PC-3 (cell line): ENCODE data around the gene SLC41A2. TPM values are rescaled to one million over a fixed set of nuclear protein-coding genes. Genes with fewer than 3 reads are reported as not detected.

ENCODE experiments used
- ATAC-seq: fragments of 200-7000 bp; cut with Tn5 transposase; 2 replicates; pipeline ENCODE4 v1.9.1; 2020; ENCODE audit warnings: mild to moderate bottlenecking, moderate library complexity
- BruUV-seq: library from RNA; stranded (reverse); fragments of 400-500 nt; replicated peaks from 2 replicates; lab custom pipeline; 2021; lab: Mats Ljungman, UMichigan
- CTCF ChIA-PET: fragments of 300-600 bp; sonication (Branson Sonifier 250); formaldehyde crosslinking; loops from one replicate; lab custom pipeline; 2022; ENCODE audit warnings: antibody characterized with exemption; lab: Charles Lee
- POLR2A ChIA-PET: fragments of 300-600 bp; sonication (Branson Sonifier 250); formaldehyde crosslinking; loops from one replicate; lab custom pipeline; 2022; ENCODE audit warnings: antibody characterized with exemption; ENCODE audit not compliant: unreplicated experiment; lab: Charles Lee
- DNase-seq: peaks from one replicate; pipeline ENCODE4 v3.0.0-alpha.2; 2015
- H2AFZ ChIP-seq: fragments of 300-600 bp; sonication (generic); 2 replicates; pipeline ENCODE4 v1.6.0; 2016; ENCODE audit warnings: antibody characterized with exemption, low read length
- H3F3A ChIP-seq: fragments of 300-600 bp; sonication (generic); one replicate; pipeline ENCODE4 v1.6.0; 2017; ENCODE audit warnings: antibody characterized with exemption, low read length, control low read depth, mild to moderate bottlenecking; ENCODE audit not compliant: unreplicated experiment
- H3K27ac ChIP-seq: fragments of 300-600 bp; sonication (generic); 2 replicates; pipeline ENCODE4 v1.5.1; 2016; ENCODE audit warnings: mild to moderate bottlenecking, low read length
- H3K27me3 ChIP-seq: fragments of 300-600 bp; sonication (generic); 2 replicates; pipeline ENCODE4 v1.6.1; 2016; ENCODE audit warnings: low read length, mixed read lengths
- H3K36me3 ChIP-seq: fragments of 300-600 bp; sonication (generic); 2 replicates; pipeline ENCODE4 v1.6.1; 2016; ENCODE audit warnings: low read depth, mixed run types, low read length, mixed read lengths
- H3K4me1 ChIP-seq: fragments of 300-600 bp; sonication (generic); 2 replicates; pipeline ENCODE4 v1.5.1; 2016; ENCODE audit warnings: low read length; ENCODE audit not compliant: insufficient read depth
- H3K4me2 ChIP-seq: fragments of 300-600 bp; sonication (generic); 2 replicates; pipeline ENCODE4 v1.6.0; 2016; ENCODE audit warnings: low read length
- H3K4me3 ChIP-seq: fragments of 300-600 bp; sonication (generic); 2 replicates; pipeline ENCODE4 v1.5.1; 2016; ENCODE audit warnings: mild to moderate bottlenecking, low read length, mixed read lengths
- H3K79me2 ChIP-seq: fragments of 300-600 bp; sonication (generic); 2 replicates; pipeline ENCODE4 v1.6.1; 2017; ENCODE audit warnings: low read length, mixed read lengths
- H3K9ac ChIP-seq: fragments of 300-600 bp; sonication (generic); 2 replicates; pipeline ENCODE4 v1.6.0; 2016; ENCODE audit warnings: mild to moderate bottlenecking, low read length
- H3K9me2 ChIP-seq: fragments of 300-600 bp; sonication (generic); replicated peaks from 2 replicates; pipeline ENCODE4 v1.6.1; 2016; ENCODE audit warnings: mixed run types, low read length, mixed read lengths
- H3K9me3 ChIP-seq: fragments of 300-600 bp; sonication (generic); 2 replicates; pipeline ENCODE4 v1.6.1; 2016; ENCODE audit warnings: low read length, mixed read lengths
- H4K20me1 ChIP-seq: fragments of 300-600 bp; sonication (generic); 2 replicates; pipeline ENCODE4 v1.6.1; 2016; ENCODE audit warnings: low read length, mixed read lengths
- CTCF ChIP-seq: fragments of 300-600 bp; sonication (generic); conservative IDR thresholded peaks from 2 replicates; pipeline ENCODE4 v1.5.1; 2017; ENCODE audit warnings: antibody characterized with exemption, low read depth, mild to moderate bottlenecking, low read length
- EZH2 ChIP-seq: fragments of 300-600 bp; sonication (generic); IDR thresholded peaks from one replicate; pipeline ENCODE4 v1.6.1; 2017; ENCODE audit warnings: antibody characterized with exemption, mild to moderate bottlenecking, low read length; ENCODE audit not compliant: unreplicated experiment
- EZH2phosphoT487 ChIP-seq: fragments of 300-600 bp; sonication (generic); IDR thresholded peaks from 2 replicates; pipeline ENCODE4 v1.6.1; 2018; ENCODE audit warnings: mild to moderate bottlenecking, antibody characterized with exemption, low read length, borderline replicate concordance
- intact Hi-C: fragments of 100-400 bp; cut with micrococcal nuclease; formaldehyde crosslinking; loops from 2 replicates; pipeline ENCODE4 v1.9.0; 2023
- total RNA-seq: library from RNA; depleted of rRNA; stranded (reverse); fragments of >200 nt; gene quantifications from 2 replicates; pipeline ENCODE4 v1.2.3, GENCODE V29; 2014

SLC41A2 gene
- total RNA-seq, 1 experiment from 2014 or later = 16.3 TPM

DNA sequence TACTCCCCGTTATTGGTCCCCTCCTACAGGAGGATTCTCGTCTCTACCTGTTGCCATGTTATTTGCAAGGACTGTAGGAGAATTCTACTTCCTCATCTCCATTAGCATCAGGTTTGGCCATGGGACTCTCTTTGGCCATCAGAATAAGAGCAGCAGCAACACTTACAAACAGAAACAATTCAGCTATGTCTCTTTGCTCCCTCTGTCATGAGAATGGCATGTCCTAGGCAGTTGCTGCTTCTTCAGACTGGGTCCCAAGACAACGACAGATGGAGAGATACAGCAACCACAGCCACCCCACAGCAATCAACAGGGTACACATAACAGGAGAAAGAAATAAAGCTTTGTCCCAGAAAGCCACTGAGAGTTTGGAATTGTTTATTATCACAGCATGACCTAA lies 19.7 kb downstream of the SLC41A2 start:
- DNase-seq (no peak), ATAC-seq (peak; percentile 11; the same call in 1 of the 2 replicates)
- H3K4me3 ChIP-seq = no peak overlapping the region
- intact Hi-C loops = no loop called here
- no peaks in the 10 kb centered on the region for H3K36me3 ChIP-seq
- no peaks in the 10 kb centered on the region for H3K79me2 ChIP-seq
- H3K9me3 ChIP-seq = no peaks in the 10 kb centered on the region
- POLR2A ChIA-PET = no interaction called here
- H3K27me3 ChIP-seq = no peaks in the 10 kb centered on the region
- H3K4me1 ChIP-seq = peaks cover 8% of the 10 kb centered on the region; the same call in 1 of the 2 replicates
- H3K4me2 ChIP-seq = no peak overlapping the region
- no peak overlapping the region for H2AFZ ChIP-seq
- no peaks in the 10 kb centered on the region for H3F3A ChIP-seq
- no peaks in the 10 kb centered on the region for H4K20me1 ChIP-seq
- no peak overlapping the region for H3K9ac ChIP-seq
- H3K27ac ChIP-seq = no peak overlapping the region
- CTCF ChIA-PET = no interaction called here
- no TSS peak for BruUV-seq
- no peak for TF ChIP-seq EZH2phosphoT487
- TF ChIP-seq EZH2 = no peak
- TF ChIP-seq CTCF = no peak
- 0 out of 2 replicates have a peak, but pooled peaks cover 4% of the 10 kb centered on the region for H3K9me2 ChIP-seq

DNA sequence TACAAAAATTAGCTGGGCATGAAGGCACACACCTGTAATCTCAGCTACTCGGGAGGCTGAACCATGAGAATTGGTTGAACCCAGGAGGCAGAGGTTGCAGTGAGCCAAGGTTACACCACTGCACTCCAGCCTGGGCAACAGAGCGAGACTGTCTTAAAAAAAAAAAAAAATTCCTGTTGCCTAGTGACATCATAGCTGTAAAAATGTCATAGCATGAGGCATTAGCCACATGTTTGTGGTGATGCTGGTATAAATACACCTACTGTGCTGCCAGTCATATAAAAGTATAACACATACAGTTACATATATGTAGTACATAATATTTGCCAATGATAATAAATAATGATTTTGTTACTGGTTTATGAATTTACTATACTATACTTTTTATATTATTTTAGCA lies 22.2 kb downstream of the SLC41A2 start:
- Histone ChIP-seq H3K9ac (no peak overlapping the region), H3K27me3 (no peaks in the 10 kb centered on the region), H3K9me2 (0 out of 2 replicates have a peak, but pooled peaks cover 4% of the 10 kb centered on the region), H3K4me1 (peaks cover 5% of the 10 kb centered on the region; the same call in 1 of the 2 replicates), H4K20me1 (no peaks in the 10 kb centered on the region), H3K36me3 (no peaks in the 10 kb centered on the region), H3K27ac (no peak overlapping the region), H3K9me3 (no peaks in the 10 kb centered on the region), H3F3A (no peaks in the 10 kb centered on the region), H2AFZ (no peak overlapping the region), H3K79me2 (no peaks in the 10 kb centered on the region), H3K4me3 (no peak overlapping the region), H3K4me2 (no peak overlapping the region)
- ATAC-seq (no peak), DNase-seq (no peak)
- no TSS peak for BruUV-seq
- ChIA-PET POLR2A (interaction anchor here (0.7 kb wide), 1 partner anchor 157 kb away, joined by 3 read pairs; no protein-coding TSS in a partner anchor), CTCF (no interaction called here)
- TF ChIP-seq CTCF (no peak), EZH2 (no peak), EZH2phosphoT487 (no peak)
- intact Hi-C loops = no loop called here

DNA sequence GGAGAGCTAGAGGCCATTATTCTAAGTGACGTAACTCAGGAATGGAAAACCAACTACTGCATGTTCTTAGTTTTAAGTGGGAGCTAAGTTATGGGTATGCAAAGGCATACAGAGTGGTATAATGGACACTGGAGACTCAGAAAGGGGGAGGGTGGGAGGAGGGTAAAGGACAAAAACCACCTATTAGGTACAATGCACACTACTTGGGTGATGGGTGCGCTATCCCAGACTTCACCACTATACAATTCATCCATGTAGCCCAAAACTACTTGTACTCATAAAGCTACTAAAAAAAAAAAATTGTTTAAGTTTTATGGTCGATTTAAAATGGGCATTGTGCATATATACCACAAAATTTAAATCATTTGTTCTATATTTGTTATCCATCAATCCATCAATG lies 24.3 kb downstream of the SLC41A2 start:
- ATAC-seq (no peak), DNase-seq (no peak)
- POLR2A ChIA-PET = no interaction called here
- Histone ChIP-seq H3K4me1 (peaks cover 2% of the 10 kb centered on the region; the same call in 1 of the 2 replicates), H2AFZ (no peak overlapping the region), H3K27ac (no peak overlapping the region), H3F3A (no peaks in the 10 kb centered on the region), H3K9me2 (0 out of 2 replicates have a peak, but pooled peaks cover 4% of the 10 kb centered on the region), H3K9me3 (no peaks in the 10 kb centered on the region), H3K4me2 (no peak overlapping the region), H3K36me3 (no peaks in the 10 kb centered on the region), H3K79me2 (no peaks in the 10 kb centered on the region), H3K27me3 (no peaks in the 10 kb centered on the region), H3K4me3 (no peak overlapping the region), H3K9ac (no peak overlapping the region), H4K20me1 (no peaks in the 10 kb centered on the region)
- BruUV-seq = no TSS peak
- TF ChIP-seq CTCF = no peak
- TF ChIP-seq EZH2 = no peak
- no peak for TF ChIP-seq EZH2phosphoT487
- intact Hi-C loops = no loop called here
- CTCF ChIA-PET = no interaction called here
